T-cell (primary cell): Measurements from ENCODE around the gene KLHL25. TPM values are rescaled to one million over a fixed set of nuclear protein-coding genes. Genes with fewer than 3 reads are reported as not detected.

Experiments used
- ATAC-seq, 4 experiments: fragments of 200-7000 bp in 3 of 4; fragments of 150-1000 bp in 1 of 4; cut with Tn5 transposase; replicated peaks in 1 of 4; 1 replicate in 3 of 4; 2 replicates in 1 of 4; pipeline ENCODE4 v1.10.0; 2021; ENCODE audit warnings: moderate library complexity in 3 of 4, mild to moderate bottlenecking in 2 of 4, moderate number of reproducible peaks in 1 of 4
- CTCF ChIA-PET, 2 donors: fragments of 300-600 bp; sonication (Branson Sonifier 250); formaldehyde crosslinking; loops; one replicate each; lab custom pipeline; 2022; ENCODE audit warnings: antibody characterized with exemption in 2 of 2; lab: Charles Lee
- POLR2A ChIA-PET, 2 donors: fragments of 300-600 bp; sonication (Branson Sonifier 250); formaldehyde crosslinking; loops; one replicate each; lab custom pipeline; 2022; ENCODE audit warnings: antibody characterized with exemption in 2 of 2; lab: Charles Lee
- DNase-seq, 35 experiments: peaks; one replicate each; pipeline versions ENCODE4 v3.0.0 to v3.0.0-alpha.2; 2013 to 2023
- H3K27ac ChIP-seq: one replicate; pipeline ENCODE4 v1.5.1; 2013; ENCODE audit warnings: low read length
- H3K27me3 ChIP-seq, 2 experiments: replicated peaks in 1 of 2; 1 replicate in 1 of 2; 2 replicates in 1 of 2; pipeline versions ENCODE4 v1.6.1 to v1.7.0; 2013; ENCODE audit warnings: low read length in 1 of 2, mixed read lengths in 1 of 2; ENCODE audit not compliant: control insufficient read depth in 2 of 2, insufficient read depth in 2 of 2; ENCODE audit errors: extremely low read depth in 1 of 2
- H3K36me3 ChIP-seq, 2 donors: 1 replicate in 1 of 2; 2 replicates in 1 of 2; pipeline versions ENCODE4 v1.6.1 to v1.7.0; 2013; ENCODE audit warnings: low read length in 1 of 2; ENCODE audit not compliant: control insufficient read depth in 2 of 2, insufficient read depth in 1 of 2; ENCODE audit errors: extremely low read depth in 1 of 2
- H3K4me1 ChIP-seq, 2 experiments: 1 replicate in 1 of 2; 2 replicates in 1 of 2; pipeline versions ENCODE4 v1.6.1 to v1.7.0; 2013; ENCODE audit warnings: low read length in 2 of 2, mixed read lengths in 1 of 2; ENCODE audit not compliant: insufficient read depth in 2 of 2, control insufficient read depth in 1 of 2; ENCODE audit errors: extremely low read depth in 1 of 2
- H3K4me3 ChIP-seq, 2 donors: 1 replicate in 1 of 2; 2 replicates in 1 of 2; pipeline versions ENCODE4 v1.5.1 to v1.7.0; 2013; ENCODE audit warnings: mild to moderate bottlenecking in 2 of 2, low read length in 1 of 2, moderate library complexity in 1 of 2; ENCODE audit not compliant: control insufficient read depth in 1 of 2; ENCODE audit errors: extremely low read depth in 1 of 2
- H3K9me3 ChIP-seq: 2 replicates; pipeline ENCODE4 v1.7.0; 2013
- H3K27ac Mint-ChIP-seq, 2 donors: one replicate each; pipeline ENCODE4 v1.8.0; 2020 to 2021; ENCODE audit warnings: mild to moderate bottlenecking in 2 of 2, mixed read lengths in 2 of 2
- H3K27me3 Mint-ChIP-seq, 2 donors: one replicate each; pipeline ENCODE4 v1.8.0; 2021 to 2022; ENCODE audit warnings: mixed read lengths in 2 of 2
- H3K36me3 Mint-ChIP-seq: one replicate; pipeline ENCODE4 v1.8.0; 2021; ENCODE audit warnings: mixed read lengths
- H3K4me1 Mint-ChIP-seq, 3 donors: one replicate each; pipeline ENCODE4 v1.8.0; 2020 to 2022; ENCODE audit warnings: mixed read lengths in 3 of 3, mild to moderate bottlenecking in 1 of 3
- H3K4me3 Mint-ChIP-seq, 3 donors: one replicate each; pipeline ENCODE4 v1.8.0; 2020 to 2022; ENCODE audit warnings: mild to moderate bottlenecking in 3 of 3, mixed read lengths in 3 of 3, moderate library complexity in 3 of 3
- H3K9me3 Mint-ChIP-seq, 3 donors: one replicate each; pipeline ENCODE4 v1.8.0; 2020 to 2022; ENCODE audit warnings: mixed read lengths in 3 of 3
- WGBS: methylation state at CpG from one replicate; pipeline ENCODE4 v1.1.5; 2013; ENCODE audit warnings: missing lambda C conversion rate; ENCODE audit not compliant: insufficient coverage; 5-methylcytosine and 5-hydroxymethylcytosine counted together
- total RNA-seq, 35 experiments: library from RNA in 6 of 35; stranded (reverse) in 6 of 35; fragments of 120-200 nt in 1 of 35; gene quantifications; one replicate each; pipeline versions ENCODE4 v1.2.1 to v1.2.4 and lab custom pipeline; 2013 to 2026

Gene KLHL25
- total RNA-seq, 5 donors from 2014 or later (not counting 1 experiment from before 2014, with no cell fraction given), result 7.9 to 16.7 (median 13.6) TPM

GRCh38 chr15:85745525-85746150 lies 49.1 kb downstream of the KLHL25 start:
- Mint-ChIP-seq H3K9me3 (no peaks in the 10 kb centered on the region), H3K27me3 (no peaks in the 10 kb centered on the region), H3K4me1 (peaks cover 3 to 7% (median 6%) of the 10 kb centered on the region in 3 donors), H3K36me3 (peaks cover 51% of the 10 kb centered on the region), H3K27ac (peak overlapping the region in 1 of 2 donors; percentile 8), H3K4me3 (no peak overlapping the region)
- CTCF ChIA-PET, result no interaction called here
- Histone ChIP-seq H3K9me3 (no peaks in the 10 kb centered on the region), H3K4me3 (no peak overlapping the region), H3K27ac (no peak overlapping the region), H3K36me3 (peaks cover 26 to 80% of the 10 kb centered on the region in 2 donors), H3K27me3 (no peaks in the 10 kb centered on the region), H3K4me1 (no peaks in the 10 kb centered on the region)
- 96% methylated on average over 10 of the region's 14 CpGs for WGBS
- POLR2A ChIA-PET, result interaction anchor here in 1 of 2 donors (0.6 to 0.7 kb wide), 3 partner anchors 14 to 146 kb away, joined by 3 read pairs; no protein-coding TSS in a partner anchor
- ATAC-seq, result no peak
- DNase-seq, result no peak

DNA sequence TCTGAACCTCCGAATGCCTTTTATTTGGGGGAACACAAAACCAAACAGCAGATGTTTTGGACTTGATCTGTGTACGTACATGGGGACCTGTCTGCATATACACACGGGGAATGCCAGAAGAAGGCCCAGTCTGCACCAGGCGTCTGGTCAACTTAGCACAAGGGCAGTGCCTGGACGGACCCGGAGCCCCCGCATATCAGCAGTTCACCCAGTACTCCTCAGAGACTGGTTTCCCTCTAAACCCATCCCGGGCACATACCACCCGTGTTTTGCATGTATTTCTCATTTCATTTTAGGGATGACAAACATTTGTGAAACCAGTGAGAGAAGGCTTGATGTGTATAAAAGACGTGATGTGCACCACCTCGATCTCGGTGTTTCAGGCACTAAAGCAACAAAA lies 49.7 kb downstream of the KLHL25 start:
- Histone ChIP-seq H3K9me3 (no peaks in the 10 kb centered on the region), H3K4me1 (no peaks in the 10 kb centered on the region), H3K4me3 (no peak overlapping the region), H3K27ac (no peak overlapping the region), H3K36me3 (peaks cover 30 to 86% of the 10 kb centered on the region in 2 donors), H3K27me3 (no peaks in the 10 kb centered on the region)
- POLR2A ChIA-PET, result no interaction called here
- Mint-ChIP-seq H3K4me3 (no peak overlapping the region), H3K36me3 (peaks cover 57% of the 10 kb centered on the region), H3K27ac (no peak overlapping the region), H3K4me1 (peaks cover 0 to 6% (median 4%) of the 10 kb centered on the region in 3 donors), H3K9me3 (no peaks in the 10 kb centered on the region), H3K27me3 (no peaks in the 10 kb centered on the region)
- WGBS, result 100% methylated on average over 7 of the region's 12 CpGs
- no peak for ATAC-seq
- CTCF ChIA-PET, result no interaction called here
- DNase-seq, result no peak

GRCh38 chr15:85744579-85744978 lies 50.1 kb downstream of the KLHL25 start:
- ChIA-PET POLR2A (no interaction called here), CTCF (no interaction called here)
- no peak overlapping the region for H3K27ac Mint-ChIP-seq
- H3K27me3 Mint-ChIP-seq, result no peaks in the 10 kb centered on the region
- no peak overlapping the region for H3K4me3 ChIP-seq
- no peak for DNase-seq
- no peaks in the 10 kb centered on the region for H3K27me3 ChIP-seq
- H3K4me1 ChIP-seq, result no peaks in the 10 kb centered on the region
- no peaks in the 10 kb centered on the region for H3K9me3 Mint-ChIP-seq
- H3K4me3 Mint-ChIP-seq, result no peak overlapping the region
- WGBS, result 94% methylated on average over 5 of the region's 10 CpGs
- H3K27ac ChIP-seq, result no peak overlapping the region
- no peaks in the 10 kb centered on the region for H3K9me3 ChIP-seq
- H3K36me3 ChIP-seq, result peaks cover 31 to 91% of the 10 kb centered on the region in 2 donors
- peaks cover 62% of the 10 kb centered on the region for H3K36me3 Mint-ChIP-seq
- H3K4me1 Mint-ChIP-seq, result peaks cover 0 to 6% (median 4%) of the 10 kb centered on the region in 3 donors
- ATAC-seq, result no peak

DNA sequence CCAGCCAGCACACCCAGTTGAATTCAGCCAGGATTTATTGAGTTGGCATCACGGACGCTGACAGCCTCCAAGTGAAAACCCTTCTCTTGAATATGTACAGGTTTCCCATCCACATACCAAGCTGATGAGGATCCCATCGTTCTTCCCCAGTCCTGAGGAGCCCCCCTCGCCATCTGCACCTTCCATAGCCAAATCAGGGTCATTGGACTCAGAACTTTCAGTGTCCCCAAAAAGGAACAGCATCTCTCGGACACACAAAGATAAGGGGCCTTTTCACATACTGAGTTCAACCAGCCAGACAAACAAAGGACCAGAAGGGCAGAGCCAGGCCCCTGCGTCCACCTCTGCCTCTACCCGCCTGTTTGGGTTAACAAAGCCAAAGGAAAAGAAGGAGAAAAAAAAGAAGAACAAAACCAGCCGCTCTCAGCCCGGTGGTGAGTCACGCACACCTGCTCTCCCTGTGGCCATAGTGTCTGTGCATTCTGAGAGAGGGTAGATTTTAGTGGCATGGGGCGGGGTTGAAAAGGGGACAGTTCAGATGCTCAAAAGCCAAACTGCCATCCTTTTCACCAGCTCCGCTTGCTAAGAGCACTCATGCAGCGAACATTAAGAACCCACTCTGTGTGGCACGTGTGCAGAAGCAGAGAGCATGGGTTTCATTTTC lies 51.2 kb downstream of the KLHL25 start:
- POLR2A ChIA-PET, result no interaction called here
- no peak overlapping the region for H3K4me3 Mint-ChIP-seq
- no peaks in the 10 kb centered on the region for H3K27me3 ChIP-seq

DNA sequence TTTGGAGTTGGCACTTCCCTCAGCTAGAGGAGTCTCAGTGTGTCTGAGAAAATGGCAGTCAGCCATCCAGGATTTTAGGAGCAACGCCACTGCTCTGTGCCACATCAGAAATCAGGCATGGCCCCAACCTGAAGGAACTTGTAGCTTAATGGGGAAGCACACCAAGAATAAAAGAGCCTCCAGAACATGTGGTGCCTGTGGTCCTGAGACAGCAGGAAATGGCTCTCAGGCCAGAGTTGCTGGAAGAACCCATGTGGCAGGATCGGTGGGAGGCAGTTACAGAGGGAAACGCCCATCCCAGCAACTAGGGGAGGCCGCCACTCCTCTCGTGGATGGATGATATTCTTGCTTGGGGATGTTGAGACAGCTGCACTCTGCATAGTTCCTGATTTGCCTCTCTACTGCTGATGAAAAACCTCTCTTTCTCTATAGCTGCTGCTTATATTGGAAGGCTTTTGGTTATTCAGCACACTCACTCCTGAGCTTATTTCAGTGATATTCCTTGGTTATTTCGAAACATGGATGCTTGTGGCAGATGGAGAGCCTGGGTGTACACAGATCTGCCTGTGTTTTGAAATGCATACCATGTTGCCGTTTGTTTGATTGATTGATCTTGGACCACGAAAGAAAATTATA lies 52.4 kb downstream of the KLHL25 start:
- 81% methylated on average over 3 of the region's 8 CpGs for WGBS

More for the DNA sequence above, 51.2 kb downstream of the KLHL25 start:
- Histone ChIP-seq H3K27ac (no peak overlapping the region), H3K36me3 (peaks cover 31 to 91% of the 10 kb centered on the region in 2 donors), H3K4me1 (no peaks in the 10 kb centered on the region), H3K9me3 (no peaks in the 10 kb centered on the region), H3K4me3 (no peak overlapping the region)
- H3K27ac Mint-ChIP-seq, result no peak overlapping the region
- H3K9me3 Mint-ChIP-seq, result no peaks in the 10 kb centered on the region
- peaks cover 69% of the 10 kb centered on the region for H3K36me3 Mint-ChIP-seq
- CTCF ChIA-PET, result interaction anchor here in 1 of 2 donors (0.6 kb wide), 1 partner anchor 197 kb away, joined by 3 read pairs; no protein-coding TSS in a partner anchor
- peaks cover 0 to 2% (median 0%) of the 10 kb centered on the region in 3 donors for H3K4me1 Mint-ChIP-seq
- ATAC-seq (no peak), DNase-seq (no peak)
- 94% methylated on average over 11 of the region's 14 CpGs for WGBS
- no peaks in the 10 kb centered on the region for H3K27me3 Mint-ChIP-seq

DNA sequence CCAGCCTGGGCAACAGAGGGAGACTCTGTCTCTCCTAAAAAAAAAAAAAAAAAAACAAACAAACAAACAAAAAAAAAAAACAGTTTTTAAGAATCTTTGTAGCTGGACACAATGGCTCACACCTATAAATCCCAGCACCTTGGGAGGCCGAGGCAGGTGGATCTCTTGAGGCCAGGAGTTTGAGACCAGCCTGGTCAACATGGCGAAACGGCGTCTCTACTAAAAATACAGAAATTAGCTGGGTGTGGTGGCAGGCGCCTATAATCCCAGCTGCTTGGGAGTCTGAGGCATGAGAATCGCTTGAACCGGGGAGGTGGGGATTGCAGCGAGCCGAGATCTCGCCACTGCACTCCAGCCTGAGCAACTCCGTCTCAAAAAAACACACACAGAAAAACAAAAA lies 53.1 kb downstream of the KLHL25 start:
- H3K27me3 Mint-ChIP-seq, result no peaks in the 10 kb centered on the region
- H3K36me3 ChIP-seq, result peaks cover 26 to 88% of the 10 kb centered on the region in 2 donors

More for the DNA sequence above, 52.4 kb downstream of the KLHL25 start:
- Histone ChIP-seq H3K27me3 (no peaks in the 10 kb centered on the region), H3K27ac (no peak overlapping the region), H3K4me3 (no peak overlapping the region), H3K4me1 (no peaks in the 10 kb centered on the region), H3K9me3 (no peaks in the 10 kb centered on the region), H3K36me3 (peaks cover 31 to 90% of the 10 kb centered on the region in 2 donors)
- no peak for ATAC-seq
- POLR2A ChIA-PET, result interaction anchor here (0.6 kb wide), 2 partner anchors 44 to 55 kb away, joined by 3 to 6 read pairs; no protein-coding TSS in a partner anchor
- no peaks in the 10 kb centered on the region for H3K27me3 Mint-ChIP-seq
- DNase-seq, result no peak
- no peaks in the 10 kb centered on the region for H3K9me3 Mint-ChIP-seq
- H3K36me3 Mint-ChIP-seq, result peaks cover 67% of the 10 kb centered on the region
- peaks cover 0 to 2% (median 0%) of the 10 kb centered on the region in 3 donors for H3K4me1 Mint-ChIP-seq
- peak overlapping the region; percentile 44 to 61 for H3K27ac Mint-ChIP-seq
- no peak overlapping the region for H3K4me3 Mint-ChIP-seq
- CTCF ChIA-PET, result interaction anchor here (0.5 to 1.2 kb wide), 2 partner anchors 9 to 13 kb away, joined by 3 to 5 read pairs; no protein-coding TSS in a partner anchor

More for the DNA sequence above, 53.1 kb downstream of the KLHL25 start:
- Mint-ChIP-seq H3K36me3 (peaks cover 64% of the 10 kb centered on the region), H3K9me3 (no peaks in the 10 kb centered on the region), H3K4me1 (peaks cover 0 to 2% (median 0%) of the 10 kb centered on the region in 3 donors), H3K4me3 (no peak overlapping the region), H3K27ac (peak overlapping the region in 1 of 2 donors; percentile 27)
- ChIA-PET CTCF (interaction anchor here in 1 of 2 donors (1.2 kb wide), 1 partner anchor 9 kb away, joined by 5 read pairs; no protein-coding TSS in a partner anchor), POLR2A (interaction anchor here (0.6 to 0.7 kb wide), 3 partner anchors 44 to 1116 kb away, joined by 3 to 7 read pairs (median 4); no protein-coding TSS in a partner anchor)
- no peaks in the 10 kb centered on the region for H3K4me1 ChIP-seq
- H3K9me3 ChIP-seq, result no peaks in the 10 kb centered on the region
- WGBS, result no CpG with 5 or more reads among the region's 11 CpGs
- no peak for DNase-seq
- H3K27me3 ChIP-seq, result no peaks in the 10 kb centered on the region
- no peak overlapping the region for H3K4me3 ChIP-seq
- ATAC-seq, result no peak
- H3K27ac ChIP-seq, result no peak overlapping the region
